HepG2 (cell line): ENCODE results near the gene TWIST2. TPM values are rescaled to one million over a fixed set of nuclear protein-coding genes. Genes with fewer than 3 reads are reported as not detected.

Experiments
- DMAP1 ChIP-seq: IDR thresholded peaks from 2 replicates; pipeline ENCODE4 v1.6.1; 2016
- FOSL1 ChIP-seq: sonication (generic); formaldehyde crosslinking; IDR thresholded peaks from 2 replicates; pipeline ENCODE4 v1.9.0; 2021; ENCODE audit warnings: missing genetic modification reagents, borderline replicate concordance
- GZF1 ChIP-seq: sonication (generic); formaldehyde crosslinking; IDR thresholded peaks from 2 replicates; pipeline ENCODE4 v1.5.1; 2020; ENCODE audit warnings: mild to moderate bottlenecking, missing genetic modification reagents
- JDP2 ChIP-seq: sonication (generic); formaldehyde crosslinking; IDR thresholded peaks from 2 replicates; pipeline ENCODE4 v1.8.1; 2022; ENCODE audit warnings: missing genetic modification reagents, borderline replicate concordance
- KLF9 ChIP-seq: IDR thresholded peaks from 2 replicates; pipeline ENCODE4 v1.6.1; 2016; ENCODE audit warnings: low read depth
- NCOA5 ChIP-seq: sonication (generic); formaldehyde crosslinking; IDR thresholded peaks from 2 replicates; pipeline ENCODE4 v1.4.0; 2020; ENCODE audit warnings: missing genetic modification reagents
- NR2F2 ChIP-seq: IDR thresholded peaks from 2 replicates; pipeline ENCODE4 v1.6.1; 2012; ENCODE audit warnings: low read depth, inconsistent platforms, borderline replicate concordance
- PITX1 ChIP-seq: sonication (generic); formaldehyde crosslinking; IDR thresholded peaks from 2 replicates; pipeline ENCODE4 v1.5.1; 2020; ENCODE audit warnings: mild to moderate bottlenecking, missing genetic modification reagents
- SP5 ChIP-seq: IDR thresholded peaks from 2 replicates; pipeline ENCODE4 v1.6.1; 2016; ENCODE audit warnings: low read depth, borderline replicate concordance
- ZNF737 ChIP-seq: sonication (generic); formaldehyde crosslinking; IDR thresholded peaks from 2 replicates; pipeline ENCODE4 v1.5.0; 2020; ENCODE audit warnings: missing genetic modification reagents, mild to moderate bottlenecking, borderline replicate concordance
- polyA plus RNA-seq, 8 experiments: library from polyadenylated mRNA; depleted of rRNA in 3 of 8; stranded (reverse) in 7 of 8; unstranded in 1 of 8; fragments of >200 nt; fragmentation: Illumina TruSeq in 4 of 8; extraction: Trizol in 4 of 8; gene quantifications; 2 replicates each; pipeline versions ENCODE4 v1.2.1 to v1.2.3, GENCODE V29; 2011 to 2016; ENCODE audit warnings: low read depth in 4 of 8, missing spikeins in 1 of 8, mixed read lengths in 1 of 8; ENCODE audit not compliant: insufficient read depth in 1 of 8
- total RNA-seq, 5 experiments: library from RNA; depleted of rRNA; stranded (reverse); fragments of >200 nt; fragmentation: Illumina TruSeq; extraction: Trizol; gene quantifications; 2 replicates each; pipeline ENCODE4 v1.2.3, GENCODE V29; 2016; ENCODE audit warnings: low read depth in 1 of 5
- TF ChIP-seq, protein P1 (sequence below): sonication (generic); formaldehyde crosslinking; IDR thresholded peaks from 2 replicates; pipeline ENCODE4 v1.5.1; 2020; ENCODE audit warnings: mild to moderate bottlenecking, missing genetic modification reagents, moderate library complexity

Gene TWIST2
- total and polyA plus RNA-seq, 2 of the 13 experiments (the other 11 are each of a cell fraction or from before 2014, with no cell fraction given): 0.08 to 0.11 TPM

GRCh38 chr2:238908960-238909951 lies 61.4 kb downstream of the TWIST2 start (continued):
- no peak; the same call in 1 of the 2 replicates for TF ChIP-seq ZNF737 (CRISPR knock-in tag)
- TF ChIP-seq PITX1: 0 out of 2 replicates have a peak, but pooled peaks have one; percentile 39
- TF ChIP-seq FOSL1 (CRISPR knock-in tag): no peak
- TF ChIP-seq, protein P1, sequence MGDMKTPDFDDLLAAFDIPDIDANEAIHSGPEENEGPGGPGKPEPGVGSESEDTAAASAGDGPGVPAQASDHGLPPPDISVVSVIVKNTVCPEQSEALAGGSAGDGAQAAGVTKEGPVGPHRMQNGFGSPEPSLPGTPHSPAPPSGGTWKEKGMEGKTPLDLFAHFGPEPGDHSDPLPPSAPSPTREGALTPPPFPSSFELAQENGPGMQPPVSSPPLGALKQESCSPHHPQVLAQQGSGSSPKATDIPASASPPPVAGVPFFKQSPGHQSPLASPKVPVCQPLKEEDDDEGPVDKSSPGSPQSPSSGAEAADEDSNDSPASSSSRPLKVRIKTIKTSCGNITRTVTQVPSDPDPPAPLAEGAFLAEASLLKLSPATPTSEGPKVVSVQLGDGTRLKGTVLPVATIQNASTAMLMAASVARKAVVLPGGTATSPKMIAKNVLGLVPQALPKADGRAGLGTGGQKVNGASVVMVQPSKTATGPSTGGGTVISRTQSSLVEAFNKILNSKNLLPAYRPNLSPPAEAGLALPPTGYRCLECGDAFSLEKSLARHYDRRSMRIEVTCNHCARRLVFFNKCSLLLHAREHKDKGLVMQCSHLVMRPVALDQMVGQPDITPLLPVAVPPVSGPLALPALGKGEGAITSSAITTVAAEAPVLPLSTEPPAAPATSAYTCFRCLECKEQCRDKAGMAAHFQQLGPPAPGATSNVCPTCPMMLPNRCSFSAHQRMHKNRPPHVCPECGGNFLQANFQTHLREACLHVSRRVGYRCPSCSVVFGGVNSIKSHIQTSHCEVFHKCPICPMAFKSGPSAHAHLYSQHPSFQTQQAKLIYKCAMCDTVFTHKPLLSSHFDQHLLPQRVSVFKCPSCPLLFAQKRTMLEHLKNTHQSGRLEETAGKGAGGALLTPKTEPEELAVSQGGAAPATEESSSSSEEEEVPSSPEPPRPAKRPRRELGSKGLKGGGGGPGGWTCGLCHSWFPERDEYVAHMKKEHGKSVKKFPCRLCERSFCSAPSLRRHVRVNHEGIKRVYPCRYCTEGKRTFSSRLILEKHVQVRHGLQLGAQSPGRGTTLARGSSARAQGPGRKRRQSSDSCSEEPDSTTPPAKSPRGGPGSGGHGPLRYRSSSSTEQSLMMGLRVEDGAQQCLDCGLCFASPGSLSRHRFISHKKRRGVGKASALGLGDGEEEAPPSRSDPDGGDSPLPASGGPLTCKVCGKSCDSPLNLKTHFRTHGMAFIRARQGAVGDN (CRISPR knock-in tag): peak; percentile 40; the same call in 1 of the 2 replicates
- no peak for TF ChIP-seq NCOA5
- peak; percentile 43; the same call in 1 of the 2 replicates for TF ChIP-seq SP5 (CRISPR knock-in tag)
- no peak for TF ChIP-seq DMAP1 (CRISPR knock-in tag)
- TF ChIP-seq NR2F2: peak; percentile 61; the same call in 1 of the 2 replicates
- TF ChIP-seq GZF1 (CRISPR knock-in tag): no peak
- TF ChIP-seq KLF9 (CRISPR knock-in tag): no peak
- TF ChIP-seq JDP2 (CRISPR knock-in tag): no peak
